Psoas muscle (tissue), 8 donors: ENCODE measurements around the gene HSPB7. TPM values are rescaled to one million over a fixed set of nuclear protein-coding genes. Genes with fewer than 3 reads are reported as not detected.
"Not testable (repeated sequence)": the region's sequence is repeated elsewhere in the genome, so short reads cannot be mapped to it uniquely, and the experiment has no call there.

ENCODE experiments used
- ATAC-seq, 4 donors: fragments of 200-7000 bp; cut with Tn5 transposase; one replicate each; pipeline ENCODE4 v1.9.1; 2020; ENCODE audit warnings: moderate library complexity in 3 of 4, mild to moderate bottlenecking in 2 of 4
- DNase-seq, 2 donors: peaks; one replicate each; pipeline ENCODE4 v3.0.0-alpha.2; 2020
- H3K27ac ChIP-seq: fragments of 200-600 bp; one replicate; pipeline ENCODE4 v1.8.0; 2022
- H3K27me3 ChIP-seq, 3 donors: fragments of 200-600 bp in 1 of 3; one replicate each; pipeline versions ENCODE4 v1.6.1 to v1.8.0; 2013 to 2022; ENCODE audit warnings: low read length in 2 of 3, mild to moderate bottlenecking in 2 of 3, moderate library complexity in 1 of 3; ENCODE audit not compliant: insufficient read depth in 3 of 3
- H3K36me3 ChIP-seq, 2 donors: fragments of 200-600 bp in 1 of 2; one replicate each; pipeline versions ENCODE4 v1.6.1 to v1.8.0; 2013 to 2022; ENCODE audit warnings: low read depth in 1 of 2, mild to moderate bottlenecking in 1 of 2, moderate library complexity in 1 of 2; ENCODE audit not compliant: insufficient read depth in 1 of 2
- H3K4me1 ChIP-seq: fragments of 200-600 bp; one replicate; pipeline ENCODE4 v1.8.0; 2022
- H3K4me3 ChIP-seq: fragments of 200-600 bp; one replicate; pipeline ENCODE4 v1.8.0; 2022; ENCODE audit warnings: mild to moderate bottlenecking
- H3K9me3 ChIP-seq: fragments of 200-600 bp; one replicate; pipeline ENCODE4 v1.8.0; 2022
- WGBS, 3 donors: extraction: QIAGEN DNeasy Blood & Tissue Kit; methylation state at CpG; one replicate each; pipeline versions ENCODE4 v1.1.6 to v1.1.7; 2013; 5-methylcytosine and 5-hydroxymethylcytosine counted together
- intact Hi-C, 2 donors: fragments of 100-400 bp; cut with DNase I; formaldehyde crosslinking; loops; one replicate each; pipeline versions ENCODE4 v1.11.0 to v1.14.2; 2022
- polyA plus RNA-seq, 3 donors: library from polyadenylated mRNA; stranded (reverse); fragments of 200-250 nt; gene quantifications; one replicate each; pipeline ENCODE4 v1.2.3, GENCODE V29; 2013
- total RNA-seq, 4 donors: library from RNA; stranded (reverse); fragmentation: NEBNext Ultra II Directional in 2 of 4; extraction: Animal tissue kit (Norgen Biotek cat#: 25700) in 2 of 4; gene quantifications; one replicate each; pipeline versions ENCODE4 v1.2.1 to v1.2.4, GENCODE V29; 2021 to 2023
- TF ChIP-seq, protein P1 (sequence below): fragments of 200-600 bp; IDR thresholded peaks from one replicate; pipeline ENCODE4 v1.8.0; 2022; ENCODE audit warnings: antibody characterized with exemption
- donor health status: healthy with polysubstance abuse.
- donor health status: DM: no; HTN: no; CAD: no; lungs with moderate emphysema.
- donor health status: Bipolar disorder and iron deficiency.
- donor health status: healthy.
- donor health status: DM: yes; HTN: yes; CAD: no.
- donor health status: DM: no; HTN: no; CAD: no.
- donor health status: DM: no; HTN: no; CAD: no.
- donor health status: DM: yes; HTN: yes; CAD: no.

Gene HSPB7
- total and polyA plus RNA-seq, 7 donors: 1,183 to 3,738 (median 2,156) TPM

DNA sequence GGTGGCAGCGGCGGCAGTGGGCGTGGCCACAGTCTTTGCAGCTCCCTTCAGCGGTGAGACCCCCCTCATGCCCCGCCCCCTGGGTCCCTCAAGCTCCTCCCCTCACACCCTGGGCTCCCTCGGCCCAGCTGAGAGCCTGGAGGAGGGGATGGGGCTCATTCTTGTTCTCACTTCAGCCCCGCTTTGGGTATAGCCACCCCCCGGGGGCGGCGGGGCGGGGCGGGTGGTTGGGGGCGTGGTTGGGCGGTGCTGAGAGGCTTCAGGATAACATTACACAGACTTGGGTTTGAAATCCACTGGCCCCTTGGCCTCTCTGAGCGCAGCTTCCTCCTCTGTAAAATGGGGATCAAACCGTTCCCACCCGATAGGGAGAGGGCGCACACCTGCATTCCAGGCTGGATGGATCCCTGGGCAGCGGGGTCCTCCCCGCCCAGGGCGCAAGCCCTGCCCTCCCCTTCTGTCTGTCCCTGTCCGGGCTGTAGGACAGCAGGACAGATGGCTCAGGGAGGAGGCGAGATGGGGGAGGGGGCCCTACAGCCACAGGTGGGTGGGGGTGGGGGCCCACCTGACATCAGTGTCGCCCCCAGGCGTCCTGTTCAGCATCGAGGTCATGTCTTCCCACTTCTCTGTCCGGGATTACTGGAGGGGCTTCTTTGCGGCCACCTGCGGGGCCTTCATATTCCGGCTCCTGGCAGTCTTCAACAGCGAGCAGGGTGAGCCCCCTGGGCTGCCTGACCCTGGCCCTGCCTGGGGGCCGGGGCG, 9.1 kb upstream of the HSPB7 start:
- ATAC-seq (peak in 3 of 4 donors; percentile 7 to 39 (median 17)), DNase-seq (peak in 1 of 2 donors; percentile 54)
- Histone ChIP-seq H3K9me3 (no peaks in the 10 kb centered on the region), H3K27me3 (peaks cover 0 to 2% (median 0%) of the 10 kb centered on the region in 3 donors), H3K27ac (no peak overlapping the region), H3K36me3 (no peaks in the 10 kb centered on the region), H3K4me3 (peak overlapping the region; percentile 43), H3K4me1 (no peaks in the 10 kb centered on the region)
- TF ChIP-seq, protein P1, sequence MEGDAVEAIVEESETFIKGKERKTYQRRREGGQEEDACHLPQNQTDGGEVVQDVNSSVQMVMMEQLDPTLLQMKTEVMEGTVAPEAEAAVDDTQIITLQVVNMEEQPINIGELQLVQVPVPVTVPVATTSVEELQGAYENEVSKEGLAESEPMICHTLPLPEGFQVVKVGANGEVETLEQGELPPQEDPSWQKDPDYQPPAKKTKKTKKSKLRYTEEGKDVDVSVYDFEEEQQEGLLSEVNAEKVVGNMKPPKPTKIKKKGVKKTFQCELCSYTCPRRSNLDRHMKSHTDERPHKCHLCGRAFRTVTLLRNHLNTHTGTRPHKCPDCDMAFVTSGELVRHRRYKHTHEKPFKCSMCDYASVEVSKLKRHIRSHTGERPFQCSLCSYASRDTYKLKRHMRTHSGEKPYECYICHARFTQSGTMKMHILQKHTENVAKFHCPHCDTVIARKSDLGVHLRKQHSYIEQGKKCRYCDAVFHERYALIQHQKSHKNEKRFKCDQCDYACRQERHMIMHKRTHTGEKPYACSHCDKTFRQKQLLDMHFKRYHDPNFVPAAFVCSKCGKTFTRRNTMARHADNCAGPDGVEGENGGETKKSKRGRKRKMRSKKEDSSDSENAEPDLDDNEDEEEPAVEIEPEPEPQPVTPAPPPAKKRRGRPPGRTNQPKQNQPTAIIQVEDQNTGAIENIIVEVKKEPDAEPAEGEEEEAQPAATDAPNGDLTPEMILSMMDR: no peak
- WGBS, 3 donors: 17 to 24% (median 24%) methylated on average over 22 to 33 of the region's 33 CpGs
- intact Hi-C loops: no loop called here

DNA sequence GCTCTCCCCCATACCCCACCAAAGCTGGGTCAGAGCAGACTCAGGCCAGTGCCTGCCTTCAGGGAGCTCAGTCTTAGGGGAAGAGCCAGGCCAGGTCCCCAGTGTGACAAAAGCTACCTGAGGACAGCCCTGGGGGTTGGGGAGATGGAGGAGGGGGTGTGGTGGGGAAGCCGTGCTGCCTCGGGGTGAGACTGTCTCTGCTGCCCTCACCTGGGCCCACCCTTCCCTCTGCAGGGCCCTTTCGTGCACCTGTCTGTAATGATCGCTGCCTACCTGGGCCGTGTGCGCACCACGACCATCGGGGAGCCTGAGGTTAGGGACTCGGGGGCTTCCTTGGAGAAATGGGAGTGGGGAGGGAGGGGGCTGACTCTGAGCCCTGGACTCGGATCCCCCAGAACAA, 8.5 kb upstream of the HSPB7 start:
- H3K4me1 ChIP-seq, H3K27me3 ChIP-seq, DNase-seq, intact Hi-C loops, H3K9me3 ChIP-seq, H3K27ac ChIP-seq, ATAC-seq, H3K36me3 ChIP-seq: not testable (repeated sequence)
- WGBS, 3 donors: 47 to 50% (median 50%) methylated on average over 9 of the region's 10 CpGs
- H3K4me3 ChIP-seq: peak overlapping the region; percentile 43

DNA sequence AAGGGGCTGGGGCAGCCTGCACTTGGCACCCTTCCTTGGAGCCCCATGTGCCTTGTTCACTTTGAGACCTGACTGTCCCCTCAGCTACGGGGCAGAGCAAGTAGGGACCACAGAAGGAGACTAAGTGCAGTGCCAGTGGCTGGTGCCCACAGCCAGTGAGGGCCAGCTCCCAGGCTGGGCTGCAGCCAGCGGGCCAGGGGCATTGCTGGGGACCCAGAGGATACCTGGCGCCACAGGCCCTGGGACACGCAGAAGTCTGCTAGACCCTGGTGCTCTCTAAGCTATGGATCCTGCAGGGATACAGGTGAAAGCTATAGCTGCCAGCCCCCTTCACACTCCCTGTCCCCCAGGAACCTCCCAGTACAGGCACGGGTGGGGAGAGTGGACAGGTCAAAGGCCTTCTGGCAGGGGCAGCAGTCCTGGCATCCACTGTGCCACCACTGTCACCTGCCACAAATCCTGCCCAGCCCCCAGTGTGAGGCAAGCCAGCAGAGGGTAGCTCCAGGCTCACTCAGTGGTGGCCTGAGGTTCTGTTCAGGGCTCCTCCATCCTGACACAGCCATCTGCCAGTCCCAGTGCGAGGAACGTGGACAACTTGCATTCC, 5.3 kb upstream of the HSPB7 start:
- TF ChIP-seq, protein P1: no peak
- Histone ChIP-seq H3K4me3 (no peak overlapping the region), H3K27me3 (no peaks in the 10 kb centered on the region), H3K9me3 (no peaks in the 10 kb centered on the region), H3K4me1 (peaks cover 21% of the 10 kb centered on the region), H3K27ac (no peak overlapping the region), H3K36me3 (no peaks in the 10 kb centered on the region)
- 63 to 69% (median 64%) methylated on average over 7 of the region's 7 CpGs for WGBS, 3 donors
- intact Hi-C loops: no loop called here
- ATAC-seq (no peak), DNase-seq (no peak)

DNA sequence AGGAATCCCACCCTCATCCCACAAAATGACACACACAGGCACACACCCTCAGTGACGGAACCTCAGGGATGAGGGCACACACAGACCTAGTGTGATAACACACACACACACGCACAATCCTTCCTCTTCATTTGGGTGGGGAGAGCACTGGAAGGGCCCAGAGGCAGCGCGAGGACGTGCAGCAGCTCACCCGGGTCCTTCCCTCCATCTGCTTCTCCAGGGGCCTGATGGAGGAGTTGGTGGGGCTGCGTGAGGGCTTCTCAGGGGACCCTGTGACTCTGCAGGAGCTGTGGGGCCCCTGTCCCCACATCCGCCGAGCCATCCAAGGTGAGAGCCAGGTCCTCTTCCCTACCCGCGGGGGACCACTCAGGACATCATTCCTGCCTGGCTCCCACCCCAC, 4.5 kb upstream of the HSPB7 start:
- Histone ChIP-seq H3K9me3 (no peaks in the 10 kb centered on the region), H3K36me3 (no peaks in the 10 kb centered on the region), H3K4me3 (no peak overlapping the region), H3K27me3 (no peaks in the 10 kb centered on the region), H3K4me1 (peaks cover 25% of the 10 kb centered on the region), H3K27ac (no peak overlapping the region)
- DNase-seq (no peak), ATAC-seq (no peak)
- TF ChIP-seq, protein P1: no peak
- WGBS, 3 donors: 84 to 89% (median 89%) methylated on average over 11 of the region's 11 CpGs
- intact Hi-C loops: no loop called here

DNA sequence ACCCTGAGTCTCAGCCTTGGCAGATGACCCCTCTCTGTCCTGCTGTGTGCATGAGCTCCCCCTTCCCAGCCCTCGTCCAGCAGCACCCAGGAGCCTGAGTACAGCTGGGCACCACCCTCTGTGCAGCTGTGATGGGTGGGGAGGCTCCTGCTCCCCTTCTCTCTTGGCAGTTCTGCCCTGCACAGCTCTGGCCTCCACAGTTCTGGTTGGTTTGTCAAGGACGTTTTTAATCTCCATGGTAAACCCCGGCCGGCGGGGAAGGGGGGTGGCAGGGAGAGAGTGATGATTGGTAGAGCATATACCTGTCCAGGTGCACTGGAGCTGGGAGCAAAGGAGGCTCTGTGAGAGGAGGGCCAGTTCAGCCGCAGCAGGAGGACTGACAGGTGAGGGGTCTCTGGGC, 3.8 kb upstream of the HSPB7 start, which contains the start of gene CLCNKA:
Gene CLCNKA (plus strand): TSS at position 356 of the 400 bp plus-strand sequence. CDS start 584 bp downstream, outside the sequence.
- no peak for DNase-seq
- no peaks in the 10 kb centered on the region for H3K36me3 ChIP-seq
- 45 to 60% (median 48%) methylated on average over 6 of the region's 6 CpGs for WGBS, 3 donors

DNA sequence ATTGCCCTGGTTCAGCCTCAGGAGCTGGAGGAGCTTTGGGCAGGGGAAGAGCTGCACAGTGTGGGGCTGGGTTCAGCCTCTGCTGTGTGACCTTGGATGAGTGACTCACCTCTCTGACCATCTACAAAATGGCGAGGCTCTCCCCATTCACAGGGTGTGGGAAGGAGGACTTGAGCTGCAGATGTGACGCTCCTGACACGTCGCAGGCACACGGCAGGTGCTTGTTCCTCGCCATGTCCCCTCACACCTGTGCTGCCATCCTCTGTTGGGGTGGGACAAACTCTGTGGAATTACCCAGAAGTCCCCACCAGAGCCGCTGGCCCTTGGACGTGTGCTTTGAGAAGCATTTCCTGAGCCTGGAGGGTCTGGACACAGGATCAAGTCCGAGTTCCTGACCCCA, 3.0 kb upstream of the HSPB7 start:
- not testable (repeated sequence) for H3K27me3 ChIP-seq, H3K36me3 ChIP-seq, H3K4me3 ChIP-seq, ATAC-seq, DNase-seq, H3K9me3 ChIP-seq
- intact Hi-C loops: loop anchor here in 1 of 2 donors (1.0 kb wide), 1 partner anchor 23 kb away; no protein-coding TSS in a partner anchor
- Histone ChIP-seq H3K4me1 (peaks cover 28% of the 10 kb centered on the region), H3K27ac (peak overlapping the region; percentile 100)
- WGBS, 3 donors: 80 to 86% (median 83%) methylated on average over 8 to 9 of the region's 9 CpGs

More for the DNA sequence above, 3.8 kb upstream of the HSPB7 start, which contains the start of gene CLCNKA:
- H3K9me3 ChIP-seq: no peaks in the 10 kb centered on the region
- ATAC-seq: no peak
- TF ChIP-seq, protein P1: no peak
- peaks cover 25% of the 10 kb centered on the region for H3K4me1 ChIP-seq
- intact Hi-C loops: loop anchor here in 1 of 2 donors (1.0 kb wide), 1 partner anchor 23 kb away; no protein-coding TSS in a partner anchor
- H3K4me3 ChIP-seq: no peak within 1 kb of the TSS
- peak within 1 kb of the TSS; percentile 100 for H3K27ac ChIP-seq
- H3K27me3 ChIP-seq: no peaks in the 10 kb centered on the region
